Stimulated activated CD8-positive, alpha-beta memory T cell treated with anti-CD3 and anti-CD28 coated beads, Interleukin-2, amount 100 ng/mL, for 1 hour (primary cell): ENCODE results near the gene DHRSX.
"Not testable (repeated sequence)": the region's sequence is repeated elsewhere in the genome, so short reads cannot be mapped to it uniquely, and the experiment has no call there.

Experiments
- DNase-seq, 2 donors: peaks; one replicate each; pipeline ENCODE4 v3.0.0-alpha.2; 2020; ENCODE audit warnings: low read depth in 2 of 2

The DHRSX gene

DNA sequence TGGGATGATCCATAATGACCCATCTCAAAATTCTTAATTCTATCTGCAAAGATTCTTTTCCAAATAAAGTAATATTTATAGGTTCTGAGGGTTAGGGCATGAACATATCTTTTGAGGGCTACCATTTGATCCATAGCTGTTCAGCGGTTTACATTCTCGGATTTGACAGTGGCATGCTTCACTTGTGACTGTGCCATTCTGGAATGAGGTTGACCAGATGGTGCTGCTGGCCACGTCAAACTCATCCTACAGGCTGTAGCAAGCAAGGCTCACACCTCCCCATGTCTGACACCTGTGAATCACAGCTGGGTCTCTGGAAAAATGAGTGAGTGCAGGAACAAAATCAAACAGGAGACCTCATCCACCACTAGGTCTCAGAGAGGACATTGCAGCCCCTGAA is 280.5 kb downstream of the DHRSX start:
- DNase-seq, result no peak

DNA sequence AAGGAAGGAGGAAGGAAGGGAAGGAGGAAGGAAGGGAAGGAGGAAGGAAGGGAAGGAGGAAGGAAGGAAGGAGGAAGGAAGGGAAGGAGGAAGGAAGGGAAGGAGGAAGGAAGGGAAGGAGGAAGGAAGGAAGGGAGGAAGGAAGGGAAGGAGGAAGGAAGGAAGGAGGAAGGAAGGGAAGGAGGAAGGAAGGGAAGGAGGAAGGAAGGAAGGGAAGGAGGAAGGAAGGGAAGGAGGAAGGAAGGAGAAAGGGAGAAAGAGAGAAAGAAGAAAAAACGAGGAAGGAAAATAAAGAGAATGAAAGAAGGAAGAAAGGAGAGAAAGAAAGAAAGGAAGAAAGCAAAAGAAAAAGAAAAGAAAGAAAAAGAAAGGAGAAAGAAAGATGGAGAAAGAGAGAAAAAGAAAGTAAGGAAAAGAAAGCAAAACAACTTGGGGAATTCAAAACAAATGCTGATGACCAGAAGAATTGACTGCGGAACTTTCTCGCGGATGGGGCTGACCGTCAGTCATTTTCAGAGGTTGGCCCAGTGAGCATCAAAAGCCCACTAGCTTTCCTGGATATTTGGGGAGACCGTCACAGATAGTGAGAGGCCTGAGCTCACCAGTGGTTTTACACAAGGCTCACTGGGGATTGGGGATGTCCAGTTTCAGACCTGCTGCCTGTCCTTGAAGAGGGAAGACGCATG is 286.5 kb downstream of the DHRSX start:
- not testable (repeated sequence) for DNase-seq

DNA sequence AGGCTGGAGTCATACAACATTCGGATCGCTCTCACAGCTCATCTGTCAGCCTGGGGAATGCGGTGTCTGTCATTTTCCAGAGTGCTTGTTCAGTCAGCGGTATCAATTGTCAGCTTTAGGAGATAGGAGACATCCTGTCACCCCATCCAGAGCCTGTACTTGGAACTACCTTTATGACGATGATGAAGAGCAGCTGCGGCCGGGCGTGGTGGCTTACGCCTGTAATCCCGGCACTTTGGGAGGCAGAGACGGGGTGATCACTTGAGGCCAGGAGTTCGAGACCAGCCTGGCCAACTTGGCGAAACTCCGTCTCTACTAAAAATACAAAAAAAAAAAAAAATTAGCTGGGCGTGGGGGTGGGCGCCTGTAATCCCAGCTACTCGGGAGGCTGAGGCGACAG is 289.1 kb downstream of the DHRSX start:
- DNase-seq, result not testable (repeated sequence)

DNA sequence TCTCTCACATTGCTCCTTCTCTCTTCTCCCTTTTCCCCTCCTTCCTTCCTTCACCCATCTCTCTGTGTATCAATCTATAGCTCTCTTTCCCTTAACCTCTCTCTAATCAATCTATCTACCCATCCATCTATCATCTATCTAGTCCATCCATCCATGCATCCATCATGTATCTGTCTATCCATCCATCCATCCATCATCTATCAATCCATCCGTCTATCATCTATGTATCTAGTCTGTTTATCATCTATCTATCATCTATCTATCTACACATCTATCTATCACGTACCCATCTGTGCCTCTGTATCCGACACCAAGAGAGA is 307.5 kb downstream of the DHRSX start:
- DNase-seq, result no peak

DNA sequence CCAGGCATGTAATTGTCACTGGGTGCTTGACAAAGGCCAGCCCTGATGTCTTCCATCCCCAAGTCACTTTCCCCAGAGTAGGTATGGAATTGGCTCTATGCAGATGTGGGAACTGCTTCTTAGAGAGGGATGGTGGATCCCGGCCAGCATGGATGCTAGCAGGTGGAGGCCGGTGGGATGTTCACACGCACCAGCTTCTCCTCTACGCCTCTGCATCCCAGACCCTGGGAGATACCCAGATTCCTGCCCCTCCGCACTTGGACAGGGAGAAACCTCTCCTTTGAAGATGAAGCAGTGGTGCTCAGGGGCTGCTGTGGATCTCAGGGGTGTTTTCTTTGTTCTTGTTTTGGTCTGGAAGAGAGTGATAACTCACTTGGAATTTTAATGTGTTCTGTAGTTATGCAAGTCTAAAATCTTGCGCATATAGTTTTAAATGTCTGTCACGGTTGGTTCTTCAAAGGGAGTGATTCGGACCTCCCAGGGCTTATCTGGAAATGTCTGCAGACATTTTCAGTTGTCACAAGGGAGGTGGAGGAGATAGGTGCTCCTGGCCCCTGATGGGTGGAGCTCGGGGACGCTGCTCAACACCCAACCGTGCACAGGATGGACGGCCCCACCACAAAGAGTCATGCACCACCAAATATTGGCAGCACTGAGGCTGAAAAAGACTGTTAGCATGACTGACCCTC is 308.0 kb downstream of the DHRSX start:
- no peak for DNase-seq

DNA sequence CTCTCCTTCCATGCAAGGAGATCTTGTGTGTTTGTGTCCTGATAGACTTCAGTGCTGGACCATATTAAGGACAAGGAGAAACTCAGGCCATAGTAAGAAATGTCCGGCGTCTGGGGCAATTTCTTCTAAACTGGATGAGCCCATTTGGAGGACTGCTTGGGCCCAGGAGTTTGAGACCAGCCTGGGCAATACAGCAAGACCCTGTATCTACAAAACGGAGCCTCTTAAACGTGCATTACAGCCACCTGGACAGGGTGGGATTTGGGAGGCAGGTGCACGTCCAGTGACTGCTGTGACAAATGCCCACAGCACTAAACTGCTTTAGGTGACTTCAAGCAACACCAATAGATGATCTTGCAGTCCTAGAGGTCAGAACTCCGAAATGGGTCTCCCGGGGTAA is 311.9 kb downstream of the DHRSX start:
- DNase-seq, result no peak

DNA sequence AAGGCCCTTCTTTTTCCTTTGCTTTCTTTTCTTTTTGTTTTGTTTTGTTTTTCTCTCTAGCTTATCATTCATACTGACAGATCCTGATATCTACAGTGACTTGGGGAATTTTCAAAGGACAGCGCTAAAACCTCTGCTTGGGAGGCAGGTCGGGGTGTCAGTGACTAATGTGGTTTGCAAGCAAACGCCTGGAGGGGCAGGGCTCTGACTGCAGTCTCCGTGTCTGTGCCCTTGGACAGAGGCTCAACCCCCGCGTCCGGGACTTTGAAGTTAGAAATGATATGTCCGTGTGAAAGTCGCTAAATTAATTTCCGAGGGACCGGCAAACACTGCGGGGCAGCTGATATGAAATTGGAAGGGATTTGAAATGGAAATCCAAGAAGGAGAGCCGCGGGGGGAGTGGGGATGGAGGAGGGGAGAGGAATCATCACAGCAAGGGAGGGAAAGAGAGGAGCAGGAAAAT is 312.4 kb downstream of the DHRSX start:
- DNase-seq, result no peak

DNA sequence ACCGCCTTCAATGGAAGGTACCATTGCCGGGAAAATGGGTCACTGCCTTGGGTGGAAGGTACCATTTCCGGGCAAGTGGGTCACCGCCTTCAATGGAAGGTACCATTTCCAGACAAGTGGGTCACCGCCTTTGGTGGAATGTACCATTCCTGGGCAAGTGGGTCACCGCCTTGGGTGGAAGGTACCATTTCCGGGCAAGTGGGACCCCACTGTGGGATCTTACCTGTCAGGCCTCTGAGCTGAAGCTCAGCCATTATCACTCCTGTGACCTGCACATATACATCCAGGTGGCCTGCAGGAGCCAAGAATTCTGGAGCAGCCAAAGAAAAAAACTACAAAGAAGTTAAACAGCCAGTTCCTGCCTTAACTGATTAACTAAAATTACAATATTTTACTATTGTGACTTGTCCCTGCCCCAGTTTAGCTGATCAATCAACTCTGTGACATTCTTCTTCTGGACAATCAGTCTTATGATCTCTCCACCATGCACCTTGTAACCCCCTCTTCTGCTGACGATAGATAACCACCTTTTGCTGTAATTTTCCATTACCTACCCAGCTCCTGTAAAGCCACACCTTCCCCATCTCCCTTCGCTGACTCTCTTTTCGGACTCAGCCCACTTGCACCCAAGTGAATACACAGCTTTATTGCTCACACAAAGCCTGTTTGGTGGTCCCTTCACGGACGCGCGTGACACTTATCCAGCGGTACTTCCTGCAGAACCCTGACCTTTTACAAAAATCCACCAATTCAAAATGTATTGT is 313.2 kb downstream of the DHRSX start:
- no peak for DNase-seq

DNA sequence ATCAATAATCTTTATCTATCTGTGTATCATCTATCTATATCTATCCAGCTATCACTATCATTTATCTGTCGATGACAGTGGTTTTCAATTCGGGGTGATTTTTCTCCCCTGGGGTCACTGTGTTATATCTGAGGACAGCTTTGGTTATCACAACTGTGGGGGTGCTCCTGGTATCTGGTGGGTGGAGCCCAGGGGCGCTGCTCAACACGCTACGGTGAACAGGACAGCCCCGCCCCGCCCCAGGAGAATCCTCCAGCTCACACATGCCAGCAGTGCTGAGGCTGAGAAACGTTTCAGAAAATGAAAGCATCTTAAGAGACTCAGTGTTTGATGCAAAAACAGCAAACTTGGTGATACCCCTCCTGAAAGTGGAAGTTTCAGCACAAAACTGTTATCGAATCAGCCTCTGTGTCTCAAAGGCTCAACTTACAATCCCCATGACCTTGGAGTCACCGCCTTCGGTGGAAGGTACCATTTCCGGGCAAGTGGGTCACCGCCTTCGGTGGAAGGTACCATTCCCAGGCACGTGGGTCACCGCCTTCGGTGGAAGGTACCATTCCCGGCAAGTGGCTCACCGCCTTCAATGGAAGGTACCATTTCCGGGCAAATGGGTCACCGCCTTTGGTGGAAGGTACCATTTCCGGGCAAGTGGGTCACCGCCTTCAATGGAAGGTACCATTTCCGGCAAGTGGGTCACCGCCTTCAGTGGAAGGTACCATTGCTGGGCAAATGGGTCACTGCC is 315.3 kb downstream of the DHRSX start:
- no peak for DNase-seq

DNA sequence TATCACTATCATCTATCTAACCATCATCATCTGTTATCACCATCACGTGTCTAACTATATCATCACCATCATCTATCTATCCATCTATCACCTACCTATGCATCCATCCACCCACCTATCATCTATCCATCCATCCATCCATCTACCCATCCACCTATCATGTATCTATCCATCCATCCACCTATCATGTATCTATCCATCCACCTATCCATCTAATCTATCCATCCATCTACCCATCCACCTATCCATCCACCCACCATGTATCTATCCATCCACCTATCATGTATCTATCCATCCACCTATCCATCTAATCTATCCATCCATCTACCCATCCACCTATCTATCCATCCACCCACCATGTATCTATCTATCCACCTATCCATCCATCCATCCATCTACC is 316.7 kb downstream of the DHRSX start:
- DNase-seq, result no peak

DNA sequence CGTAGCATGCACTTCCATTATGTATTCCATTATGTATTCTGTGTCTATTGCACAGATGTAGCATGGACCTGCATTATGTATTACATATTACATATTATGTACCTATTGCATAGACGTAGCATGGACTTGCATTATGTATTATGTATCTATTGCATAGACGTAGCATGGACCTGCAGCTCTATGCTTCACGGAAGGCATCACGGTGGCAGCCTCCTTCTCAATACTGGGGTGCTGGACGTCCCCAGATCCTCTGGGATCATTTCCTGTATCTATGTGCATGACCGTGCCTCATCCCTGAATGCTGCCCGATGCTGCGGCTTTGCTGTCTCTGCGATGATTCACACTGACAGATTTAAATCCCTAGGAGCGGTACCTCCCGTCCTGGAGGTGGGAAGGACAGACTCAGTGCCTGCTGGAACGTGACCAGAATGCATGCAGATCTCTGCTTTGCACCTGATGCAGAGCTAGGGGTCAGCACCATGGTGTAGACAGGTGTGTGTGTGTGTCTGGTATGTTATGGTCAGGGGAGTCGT is 317.5 kb downstream of the DHRSX start:
- no peak for DNase-seq

DNA sequence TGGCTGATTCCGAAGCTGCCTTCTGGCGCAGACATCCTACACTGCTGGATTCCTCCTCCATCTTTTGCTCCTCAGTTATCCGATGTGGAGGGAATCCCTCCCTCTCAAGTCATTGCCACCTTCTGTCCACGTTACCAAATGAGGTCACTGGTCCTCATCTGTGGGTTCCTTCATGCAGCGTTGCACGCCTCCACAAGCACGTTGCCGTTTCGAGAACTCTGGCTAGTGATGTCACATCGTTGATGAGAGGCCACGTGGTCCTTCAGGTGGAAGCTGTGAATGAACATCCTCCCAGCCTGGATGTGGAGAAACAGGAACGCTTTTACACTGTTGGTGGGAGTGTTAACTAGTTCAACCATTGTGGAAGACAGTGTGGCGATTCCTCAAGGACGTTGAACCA is 323.2 kb downstream of the DHRSX start:
- DNase-seq, result no peak

DNA sequence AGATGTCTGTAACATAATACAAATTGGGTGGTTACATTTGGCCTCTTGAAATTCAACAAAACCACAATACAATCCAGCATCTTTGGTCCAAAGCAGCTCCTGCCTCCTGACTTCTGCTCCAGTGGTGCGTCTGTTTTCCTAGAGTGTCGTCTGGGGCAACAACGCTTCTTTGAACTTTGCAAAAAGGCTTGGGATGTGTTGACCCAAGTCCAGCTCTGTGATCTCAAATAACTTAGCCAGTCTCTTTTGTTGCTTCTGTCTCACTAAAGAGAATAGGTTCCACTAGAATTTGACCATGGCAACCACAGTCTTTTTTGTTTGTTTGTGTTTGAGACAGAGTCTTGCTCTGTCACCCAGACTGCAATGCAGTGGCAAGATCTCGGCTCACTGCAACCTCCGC is 324.0 kb downstream of the DHRSX start:
- no peak for DNase-seq

DNA sequence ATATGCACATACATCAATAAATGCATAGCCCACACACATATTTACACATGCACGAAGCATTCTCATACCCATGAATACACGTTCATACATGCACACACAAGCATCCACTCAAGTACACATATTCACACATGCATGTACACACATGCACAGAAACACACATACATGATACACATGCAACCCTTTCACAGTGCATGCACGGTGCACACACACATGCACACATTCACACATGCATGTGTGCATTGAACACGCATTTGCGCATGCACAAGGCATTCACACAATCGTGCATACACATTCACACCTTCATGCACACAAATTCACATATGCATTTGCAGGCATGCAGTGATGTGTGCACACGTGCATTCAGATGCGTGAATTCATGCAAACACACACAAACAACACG is 324.5 kb downstream of the DHRSX start:
- no peak for DNase-seq

DNA sequence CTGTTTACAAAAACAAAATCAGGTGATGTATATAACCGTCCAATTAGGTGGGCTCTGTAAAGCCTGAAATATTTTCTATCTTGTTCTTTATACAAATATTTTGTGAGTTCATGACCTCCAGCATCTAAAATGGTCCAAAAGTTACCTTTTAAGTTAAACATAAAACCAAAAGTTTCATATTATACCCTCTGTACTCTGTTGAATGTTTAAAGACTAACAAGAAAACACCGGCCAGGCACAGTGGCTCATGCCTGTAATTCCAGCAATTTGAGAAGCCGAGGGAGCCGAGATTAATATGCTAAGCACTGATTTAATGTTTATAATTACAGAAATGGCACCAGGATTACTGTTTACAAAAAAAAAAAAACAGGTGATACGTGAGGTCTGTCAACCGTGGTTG is 328.4 kb downstream of the DHRSX start:
- no peak for DNase-seq
